ENCODE measurements around the gene SNTG2.

DNA sequence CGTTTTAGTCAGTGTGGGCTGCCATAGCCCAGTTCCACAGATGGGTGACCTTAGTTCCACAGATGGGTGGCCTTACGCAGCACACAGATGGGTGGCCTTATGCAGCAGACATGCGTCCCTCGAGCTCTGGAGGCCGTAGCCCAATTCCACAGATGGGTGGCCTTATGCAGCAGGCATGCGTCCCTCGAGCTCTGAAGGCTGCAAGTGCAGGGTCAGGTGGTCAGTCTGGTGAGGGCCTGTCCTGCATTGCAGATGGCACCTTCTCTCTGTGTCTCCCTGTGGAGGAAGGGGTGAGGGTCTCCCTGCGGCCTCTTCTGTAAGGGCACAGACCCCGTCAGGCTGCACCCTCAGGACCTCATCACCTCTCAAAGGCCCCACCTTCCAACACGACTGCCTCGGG lies 273.1 kb downstream of the SNTG2 start:
- TF ChIP-seq POLR2A (IDR thresholded peaks at IDR 0.05) (no peak), CTCF (IDR thresholded peaks at IDR 0.05) (no peak)
